ENCODE results near the gene ALDH7A1. TPM values are rescaled to one million over a fixed set of nuclear protein-coding genes. Genes with fewer than 3 reads are reported as not detected.

ALDH7A1 gene
- 1 to 10 TPM; 1.2 to 3.3 (median 2.1) TPM for total RNA-seq
- total RNA-seq (2013) = 0.92 TPM
- total RNA-seq = 0 to 4.1 (median 1.1) reads per million in 29 experiments

DNA sequence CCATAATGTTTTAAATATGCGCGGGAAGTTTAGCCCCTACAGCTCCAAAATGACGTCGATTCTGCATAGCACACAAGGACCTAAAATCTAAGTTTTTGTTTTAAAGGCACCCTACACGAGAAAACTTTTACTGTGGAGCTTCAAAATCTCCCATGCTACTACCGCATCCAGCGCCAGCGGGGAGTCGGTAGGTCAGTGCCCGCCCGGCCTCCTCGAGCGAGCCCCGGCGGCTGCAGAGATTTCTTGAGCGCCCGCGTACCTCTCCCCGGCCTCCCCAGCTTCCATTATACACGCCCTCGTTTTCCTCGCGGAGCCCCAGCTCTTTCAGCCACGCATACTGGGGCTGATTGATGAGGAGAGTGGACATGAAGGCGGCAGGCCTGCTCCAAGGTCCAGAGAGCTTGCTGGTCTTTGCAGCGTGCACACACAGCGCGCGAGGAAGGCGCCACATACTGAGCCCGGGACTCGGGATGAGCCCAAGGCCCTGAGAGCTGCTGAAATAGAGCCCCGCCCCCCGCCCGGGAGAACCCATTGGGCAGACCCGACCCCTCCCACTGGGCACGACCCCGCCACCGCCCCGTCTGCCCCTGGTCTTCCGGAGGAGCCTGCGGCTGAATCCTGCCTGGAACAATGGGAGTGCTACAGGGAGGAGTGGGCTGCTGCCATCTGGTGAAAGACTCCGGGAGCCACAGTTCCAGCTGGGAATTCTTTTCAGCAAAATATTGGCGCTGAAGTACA is at the start of gene ALDH7A1:
TSS of gene ALDH7A1 (minus strand) at position 472 of the 738 bp plus-strand sequence. CDS start at position 451, 21 bp downstream.
- H3K9me3 ChIP-seq = no peaks in the 10 kb centered on the region
- WGBS (ENCODE audit: insufficient coverage) = 5% methylated on average over 20 of the region's 44 CpGs
- DNase-seq (peak in 25 of 35 experiments; percentile 1 to 47 (median 11)), ATAC-seq (replicated peaks in 1 of 4) (peak; percentile 70 to 81 (median 78))
- Mint-ChIP-seq H3K4me1 (peaks cover 10 to 16% (median 13%) of the 10 kb centered on the region in 3 donors), H3K36me3 (no peaks in the 10 kb centered on the region), H3K27ac (peak within 1 kb of the TSS in 1 of 2 donors; percentile 44), H3K4me3 (peak within 1 kb of the TSS; percentile 81 to 88 (median 83)), H3K27me3 (peaks cover 0 to 18% of the 10 kb centered on the region in 2 donors), H3K9me3 (no peaks in the 10 kb centered on the region)
- peaks cover 0 to 27% of the 10 kb centered on the region in 2 experiments for H3K27me3 ChIP-seq (replicated peaks in 1 of 2; ENCODE audit: control insufficient read depth in 2 of 2, extremely low read depth in 1 of 2, insufficient read depth in 2 of 2, low read length in 1 of 2)
- no peaks in the 10 kb centered on the region for H3K36me3 ChIP-seq (ENCODE audit: control insufficient read depth in 2 of 2, extremely low read depth in 1 of 2, insufficient read depth in 1 of 2, low read length in 1 of 2)
- ChIA-PET POLR2A (interaction anchor here in 1 of 2 donors (0.6 kb wide), 1 partner anchor 10 kb away, joined by 3 read pairs; no protein-coding TSS in a partner anchor), CTCF (interaction anchor here (0.5 to 2.2 kb wide), 12 partner anchors 8 to 268 kb away, joined by 3 to 12 read pairs (median 4); no protein-coding TSS in a partner anchor)
- H3K4me1 ChIP-seq (ENCODE audit: control insufficient read depth in 1 of 2, extremely low read depth in 1 of 2, insufficient read depth in 2 of 2, low read length in 2 of 2) = peaks cover 3 to 16% of the 10 kb centered on the region in 2 experiments
- H3K4me3 ChIP-seq (ENCODE audit: control insufficient read depth in 1 of 2, extremely low read depth in 1 of 2, low read length in 1 of 2) = peak within 1 kb of the TSS; percentile 55 to 82
- no peak within 1 kb of the TSS for H3K27ac ChIP-seq (ENCODE audit: low read length)

DNA sequence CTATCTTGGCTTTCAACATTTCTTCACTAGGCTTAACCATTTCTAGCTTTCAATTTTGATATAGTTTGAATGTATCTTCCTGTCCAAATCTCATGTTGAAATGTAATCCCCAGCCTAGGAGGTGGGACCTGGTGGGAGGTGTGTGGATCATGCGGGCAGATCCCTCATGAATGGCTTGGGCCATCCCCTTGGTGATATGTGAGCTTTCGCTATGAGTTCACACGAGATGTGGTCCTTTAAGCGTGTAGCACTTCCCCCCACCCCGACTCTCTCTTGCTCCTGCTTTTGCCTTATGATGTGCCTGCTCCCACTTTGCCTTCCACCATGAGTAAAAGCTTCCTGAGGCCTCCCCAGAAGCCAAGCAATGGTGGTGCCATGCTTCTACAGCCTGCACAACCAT is 46.4 kb upstream of the ALDH7A1 start:
- Histone ChIP-seq H3K27ac (ENCODE audit: low read length) (no peak overlapping the region), H3K4me1 (ENCODE audit: control insufficient read depth in 1 of 2, extremely low read depth in 1 of 2, insufficient read depth in 2 of 2, low read length in 2 of 2) (no peaks in the 10 kb centered on the region), H3K36me3 (ENCODE audit: control insufficient read depth in 2 of 2, extremely low read depth in 1 of 2, insufficient read depth in 1 of 2, low read length in 1 of 2) (no peaks in the 10 kb centered on the region), H3K27me3 (replicated peaks in 1 of 2; ENCODE audit: control insufficient read depth in 2 of 2, extremely low read depth in 1 of 2, insufficient read depth in 2 of 2, low read length in 1 of 2) (peaks cover 0 to 3% of the 10 kb centered on the region in 2 experiments), H3K4me3 (ENCODE audit: control insufficient read depth in 1 of 2, extremely low read depth in 1 of 2, low read length in 1 of 2) (no peak overlapping the region), H3K9me3 (no peaks in the 10 kb centered on the region)
- no peaks in the 10 kb centered on the region for H3K27me3 Mint-ChIP-seq
- DNase-seq (no peak), ATAC-seq (replicated peaks in 1 of 4) (no peak)
- H3K4me3 Mint-ChIP-seq = no peak overlapping the region
- H3K36me3 Mint-ChIP-seq = peaks cover 5% of the 10 kb centered on the region
- POLR2A ChIA-PET = no interaction called here
- 61% methylated on average over 3 of the region's 5 CpGs for WGBS (ENCODE audit: insufficient coverage)
- H3K9me3 Mint-ChIP-seq = peaks cover 0 to 6% (median 5%) of the 10 kb centered on the region in 3 donors
- H3K4me1 Mint-ChIP-seq = no peaks in the 10 kb centered on the region
- CTCF ChIA-PET = no interaction called here
- no peak overlapping the region for H3K27ac Mint-ChIP-seq

DNA sequence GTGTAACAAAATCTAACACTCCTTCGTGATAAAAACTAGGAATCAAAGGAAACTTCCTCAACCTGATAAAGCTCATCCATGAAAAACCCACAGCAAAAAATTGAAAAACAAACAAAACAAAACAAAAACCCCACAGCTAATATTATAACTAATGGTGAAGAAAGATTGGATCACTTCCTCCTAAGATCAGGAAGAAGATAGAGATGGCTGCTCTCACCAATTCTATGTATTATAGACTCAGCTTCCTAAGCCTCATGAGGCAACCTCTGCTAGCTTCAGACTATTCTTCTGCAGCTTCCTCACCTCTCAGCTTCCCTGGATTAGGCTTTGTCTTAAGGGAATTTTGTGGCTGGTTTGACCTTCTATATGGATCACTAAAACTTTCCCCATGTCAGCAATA is 45.8 kb upstream of the ALDH7A1 start:
- ChIA-PET CTCF (no interaction called here), POLR2A (no interaction called here)
- Mint-ChIP-seq H3K36me3 (peaks cover 5% of the 10 kb centered on the region), H3K9me3 (peaks cover 0 to 6% (median 5%) of the 10 kb centered on the region in 3 donors), H3K4me1 (no peaks in the 10 kb centered on the region), H3K27me3 (no peaks in the 10 kb centered on the region), H3K4me3 (no peak overlapping the region), H3K27ac (no peak overlapping the region)
- no peak for ATAC-seq (replicated peaks in 1 of 4)
- Histone ChIP-seq H3K27me3 (replicated peaks in 1 of 2; ENCODE audit: control insufficient read depth in 2 of 2, extremely low read depth in 1 of 2, insufficient read depth in 2 of 2, low read length in 1 of 2) (no peaks in the 10 kb centered on the region), H3K4me1 (ENCODE audit: control insufficient read depth in 1 of 2, extremely low read depth in 1 of 2, insufficient read depth in 2 of 2, low read length in 2 of 2) (no peaks in the 10 kb centered on the region), H3K27ac (ENCODE audit: low read length) (no peak overlapping the region), H3K9me3 (no peaks in the 10 kb centered on the region), H3K36me3 (ENCODE audit: control insufficient read depth in 2 of 2, extremely low read depth in 1 of 2, insufficient read depth in 1 of 2, low read length in 1 of 2) (no peaks in the 10 kb centered on the region), H3K4me3 (ENCODE audit: control insufficient read depth in 1 of 2, extremely low read depth in 1 of 2, low read length in 1 of 2) (no peak overlapping the region)
- WGBS (ENCODE audit: insufficient coverage) = 83% methylated on average over 1 of the region's 1 CpG
- DNase-seq = no peak

DNA sequence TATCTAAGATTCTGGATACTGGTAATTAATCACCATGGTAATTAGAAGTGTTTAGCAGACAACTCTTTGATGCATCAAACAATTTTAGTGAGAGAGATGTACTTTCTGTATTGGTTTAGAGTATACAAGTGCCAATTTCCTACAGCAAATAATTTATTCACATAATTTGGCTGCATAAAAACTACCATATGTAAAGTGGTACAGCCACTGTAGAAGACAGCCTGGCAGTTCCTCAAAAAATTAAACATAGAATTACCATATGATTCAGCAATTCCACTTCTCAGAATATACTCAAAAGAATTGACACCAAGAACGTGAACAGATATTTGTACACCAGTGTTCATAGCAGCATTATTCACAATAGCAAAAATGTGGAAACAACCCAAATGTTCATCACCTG is 41.9 kb upstream of the ALDH7A1 start:
- no peaks in the 10 kb centered on the region for H3K27me3 Mint-ChIP-seq
- CTCF ChIA-PET = no interaction called here
- Histone ChIP-seq H3K36me3 (ENCODE audit: control insufficient read depth in 2 of 2, extremely low read depth in 1 of 2, insufficient read depth in 1 of 2, low read length in 1 of 2) (no peaks in the 10 kb centered on the region), H3K4me1 (ENCODE audit: control insufficient read depth in 1 of 2, extremely low read depth in 1 of 2, insufficient read depth in 2 of 2, low read length in 2 of 2) (no peaks in the 10 kb centered on the region), H3K4me3 (ENCODE audit: control insufficient read depth in 1 of 2, extremely low read depth in 1 of 2, low read length in 1 of 2) (no peak overlapping the region), H3K27ac (ENCODE audit: low read length) (no peak overlapping the region), H3K27me3 (replicated peaks in 1 of 2; ENCODE audit: control insufficient read depth in 2 of 2, extremely low read depth in 1 of 2, insufficient read depth in 2 of 2, low read length in 1 of 2) (no peaks in the 10 kb centered on the region), H3K9me3 (no peaks in the 10 kb centered on the region)
- ATAC-seq (replicated peaks in 1 of 4) (no peak), DNase-seq (no peak)
- H3K36me3 Mint-ChIP-seq = no peaks in the 10 kb centered on the region
- WGBS (ENCODE audit: insufficient coverage) = no CpG with 5 or more reads among the region's 1 CpG
- no peaks in the 10 kb centered on the region for H3K9me3 Mint-ChIP-seq
- POLR2A ChIA-PET = no interaction called here
- no peak overlapping the region for H3K27ac Mint-ChIP-seq
- H3K4me1 Mint-ChIP-seq = no peaks in the 10 kb centered on the region
- H3K4me3 Mint-ChIP-seq = no peak overlapping the region

DNA sequence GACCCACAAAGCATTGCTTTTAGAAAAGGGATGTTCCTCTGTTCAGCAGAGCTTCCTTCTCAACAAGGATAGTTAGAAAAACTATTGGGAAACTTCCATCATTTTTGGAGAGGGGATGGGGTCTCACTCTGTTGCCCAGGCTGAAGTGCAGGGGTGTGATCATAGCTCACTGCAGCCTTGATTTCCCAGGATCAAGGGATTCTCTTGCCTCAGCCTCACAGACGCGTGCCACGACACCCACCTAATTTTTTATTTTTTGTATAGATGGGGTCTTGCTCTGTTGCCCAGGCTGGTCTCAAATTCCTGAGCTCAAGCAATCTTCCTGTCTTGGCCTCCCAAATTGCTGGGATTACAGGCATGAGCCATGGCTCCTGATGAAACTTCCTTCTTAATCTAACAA is 40.6 kb upstream of the ALDH7A1 start:
- ATAC-seq (replicated peaks in 1 of 4) (no peak), DNase-seq (no peak)
- no peak overlapping the region for H3K27ac ChIP-seq (ENCODE audit: low read length)
- H3K4me1 ChIP-seq (ENCODE audit: control insufficient read depth in 1 of 2, extremely low read depth in 1 of 2, insufficient read depth in 2 of 2, low read length in 2 of 2) = no peaks in the 10 kb centered on the region
- no peak overlapping the region for H3K4me3 ChIP-seq (ENCODE audit: control insufficient read depth in 1 of 2, extremely low read depth in 1 of 2, low read length in 1 of 2)
- H3K27me3 ChIP-seq (replicated peaks in 1 of 2; ENCODE audit: control insufficient read depth in 2 of 2, extremely low read depth in 1 of 2, insufficient read depth in 2 of 2, low read length in 1 of 2) = no peaks in the 10 kb centered on the region
- H3K36me3 Mint-ChIP-seq = no peaks in the 10 kb centered on the region
- no peaks in the 10 kb centered on the region for H3K27me3 Mint-ChIP-seq
- no peak overlapping the region for H3K4me3 Mint-ChIP-seq
- H3K36me3 ChIP-seq (ENCODE audit: control insufficient read depth in 2 of 2, extremely low read depth in 1 of 2, insufficient read depth in 1 of 2, low read length in 1 of 2) = no peaks in the 10 kb centered on the region
- H3K4me1 Mint-ChIP-seq = no peaks in the 10 kb centered on the region
- no peaks in the 10 kb centered on the region for H3K9me3 ChIP-seq
- H3K27ac Mint-ChIP-seq = no peak overlapping the region
- CTCF ChIA-PET = no interaction called here
- POLR2A ChIA-PET = interaction anchor here in 1 of 2 donors (0.6 kb wide), 1 partner anchor 23 kb away, joined by 5 read pairs; no protein-coding TSS in a partner anchor
- no CpG with 5 or more reads among the region's 3 CpGs for WGBS (ENCODE audit: insufficient coverage)
- no peaks in the 10 kb centered on the region for H3K9me3 Mint-ChIP-seq

DNA sequence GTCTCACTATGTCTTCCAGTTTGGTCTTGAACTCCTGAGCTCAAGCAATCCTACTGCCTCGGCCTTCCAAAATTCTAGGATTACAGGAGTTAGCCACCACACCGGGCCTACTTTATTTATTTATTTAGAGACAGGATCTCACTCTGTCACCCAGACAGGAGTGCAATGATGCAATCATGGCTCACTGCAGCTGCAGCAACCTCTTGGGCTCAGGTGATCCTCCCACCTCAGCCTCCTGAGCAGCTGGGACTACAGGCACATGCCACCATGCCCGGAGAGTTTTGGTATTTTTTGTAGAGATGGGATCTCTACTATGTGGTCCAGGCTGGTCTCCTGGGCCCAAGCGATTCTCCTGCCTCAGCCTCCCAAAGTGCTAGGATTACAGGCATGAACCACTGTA is 38.5 kb upstream of the ALDH7A1 start:
- POLR2A ChIA-PET = no interaction called here
- Mint-ChIP-seq H3K9me3 (no peaks in the 10 kb centered on the region), H3K27me3 (no peaks in the 10 kb centered on the region), H3K4me3 (no peak overlapping the region), H3K4me1 (no peaks in the 10 kb centered on the region), H3K36me3 (no peaks in the 10 kb centered on the region), H3K27ac (no peak overlapping the region)
- no peak overlapping the region for H3K27ac ChIP-seq (ENCODE audit: low read length)
- H3K4me1 ChIP-seq (ENCODE audit: control insufficient read depth in 1 of 2, extremely low read depth in 1 of 2, insufficient read depth in 2 of 2, low read length in 2 of 2) = no peaks in the 10 kb centered on the region
- no peaks in the 10 kb centered on the region for H3K9me3 ChIP-seq
- no peaks in the 10 kb centered on the region for H3K27me3 ChIP-seq (replicated peaks in 1 of 2; ENCODE audit: control insufficient read depth in 2 of 2, extremely low read depth in 1 of 2, insufficient read depth in 2 of 2, low read length in 1 of 2)
- no peaks in the 10 kb centered on the region for H3K36me3 ChIP-seq (ENCODE audit: control insufficient read depth in 2 of 2, extremely low read depth in 1 of 2, insufficient read depth in 1 of 2, low read length in 1 of 2)
- no peak for DNase-seq
- no peak overlapping the region for H3K4me3 ChIP-seq (ENCODE audit: control insufficient read depth in 1 of 2, extremely low read depth in 1 of 2, low read length in 1 of 2)
- CTCF ChIA-PET = no interaction called here
- 94% methylated on average over 3 of the region's 4 CpGs for whole genome bisulfite sequencing (ENCODE audit: insufficient coverage)
- ATAC-seq (replicated peaks in 1 of 4) = no peak

Data from T-cell (primary cell).